ENCODE measurements around the gene C1orf174.

GRCh38 chr1:3841491-3841890, 58.6 kb downstream of the C1orf174 start:
- TF ChIP-seq ZNF850 (CRISPR knock-in tag; conservative IDR thresholded peaks at IDR 0.05) = no peak
- no peak for TF ChIP-seq CENPBD1 (CRISPR knock-in tag; IDR thresholded peaks at IDR 0.05; ENCODE audit: borderline replicate concordance, low read depth)
